Mucosa of stomach (tissue), 1 donor: ENCODE results near the gene PCOLCE2.

Experiments used
- H3K27me3 ChIP-seq: one replicate; pipeline ENCODE4 v1.7.0; 2013; ENCODE audit warnings: mild to moderate bottlenecking, low read length; ENCODE audit not compliant: control insufficient read depth, insufficient read depth
- H3K36me3 ChIP-seq: one replicate; pipeline ENCODE4 v1.7.0; 2013; ENCODE audit warnings: low read length; ENCODE audit not compliant: control insufficient read depth, insufficient read depth
- H3K4me1 ChIP-seq: one replicate; pipeline ENCODE4 v1.7.0; 2013; ENCODE audit warnings: mild to moderate bottlenecking, low read length; ENCODE audit not compliant: control insufficient read depth, insufficient read depth
- H3K4me3 ChIP-seq: one replicate; pipeline ENCODE4 v1.7.0; 2013; ENCODE audit warnings: low read length
- H3K9ac ChIP-seq: one replicate; pipeline ENCODE4 v1.7.0; 2013; ENCODE audit warnings: mild to moderate bottlenecking, low read length, moderate library complexity
- H3K9me3 ChIP-seq: one replicate; pipeline ENCODE4 v1.7.0; 2013; ENCODE audit warnings: mild to moderate bottlenecking, low read length, moderate library complexity; ENCODE audit not compliant: control insufficient read depth
- donor health status: Pancreatic carcinoma.

The PCOLCE2 gene

DNA sequence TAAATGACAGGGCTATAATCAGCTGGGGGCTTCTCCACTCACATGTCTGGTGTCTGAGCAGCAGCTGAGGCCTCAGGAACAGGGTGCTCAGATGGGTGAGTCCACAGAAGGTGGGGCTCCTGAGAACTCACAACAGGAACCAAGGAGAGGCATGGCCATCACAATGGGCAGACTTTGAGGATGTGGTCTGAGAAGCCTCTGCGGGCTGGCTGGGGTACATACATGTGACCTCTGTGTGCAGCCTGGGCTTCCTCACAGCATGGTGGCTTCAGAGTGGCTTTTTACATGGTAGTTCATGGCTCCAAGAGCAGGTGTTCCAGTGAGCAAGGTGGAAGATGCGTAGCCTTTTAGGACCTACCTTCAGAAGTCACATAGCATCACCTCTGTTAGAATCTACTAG lies 106.3 kb downstream of the PCOLCE2 start:
- Histone ChIP-seq H3K9ac (no peak overlapping the region), H3K4me1 (no peaks in the 10 kb centered on the region), H3K36me3 (no peaks in the 10 kb centered on the region), H3K4me3 (no peak overlapping the region), H3K27me3 (no peaks in the 10 kb centered on the region), H3K9me3 (no peaks in the 10 kb centered on the region)

DNA sequence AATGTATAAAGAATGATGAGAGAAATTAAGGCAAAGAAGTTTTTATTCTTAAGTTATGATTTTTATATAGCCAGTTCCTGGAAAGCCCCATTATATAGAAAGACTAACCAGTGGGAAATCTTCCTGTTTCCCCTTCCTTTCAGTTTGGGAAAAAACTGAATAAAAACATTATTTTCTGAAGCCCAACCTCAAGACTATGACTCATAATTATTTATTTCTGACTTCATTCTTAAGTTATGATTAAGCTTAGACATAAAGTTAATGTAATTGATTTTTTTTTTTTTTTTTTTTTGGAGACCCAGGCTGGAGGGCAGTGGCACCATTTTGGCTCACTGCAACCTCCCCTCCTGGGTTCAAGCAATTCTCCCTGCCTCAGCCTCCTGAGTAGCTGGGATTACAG lies 109.3 kb downstream of the PCOLCE2 start:
- H3K27me3 ChIP-seq: no peaks in the 10 kb centered on the region
- H3K36me3 ChIP-seq: no peaks in the 10 kb centered on the region
- no peak overlapping the region for H3K4me3 ChIP-seq
- H3K9me3 ChIP-seq: no peaks in the 10 kb centered on the region
- no peak overlapping the region for H3K9ac ChIP-seq
- no peaks in the 10 kb centered on the region for H3K4me1 ChIP-seq

DNA sequence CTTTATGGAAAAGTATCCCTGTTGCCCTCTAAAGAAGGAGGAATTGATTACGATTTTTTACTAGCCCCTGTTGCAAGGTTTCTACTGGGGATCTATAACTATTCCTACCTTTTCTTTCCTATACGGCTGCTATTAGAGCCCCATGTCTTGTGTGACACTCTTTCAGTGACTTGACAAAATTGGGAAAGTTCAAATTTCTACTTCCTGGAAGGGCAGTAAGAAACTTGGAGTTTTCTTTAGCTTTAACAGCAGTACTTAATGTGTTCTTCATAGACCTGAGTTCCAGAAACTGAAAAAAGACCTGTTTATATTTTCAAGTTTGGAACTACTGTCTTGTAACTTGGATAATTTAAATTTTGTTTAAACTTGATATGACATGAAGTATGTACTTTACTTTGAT lies 110.3 kb downstream of the PCOLCE2 start:
- Histone ChIP-seq H3K4me1 (no peaks in the 10 kb centered on the region), H3K27me3 (no peaks in the 10 kb centered on the region), H3K9ac (no peak overlapping the region), H3K36me3 (no peaks in the 10 kb centered on the region), H3K4me3 (no peak overlapping the region), H3K9me3 (no peaks in the 10 kb centered on the region)

DNA sequence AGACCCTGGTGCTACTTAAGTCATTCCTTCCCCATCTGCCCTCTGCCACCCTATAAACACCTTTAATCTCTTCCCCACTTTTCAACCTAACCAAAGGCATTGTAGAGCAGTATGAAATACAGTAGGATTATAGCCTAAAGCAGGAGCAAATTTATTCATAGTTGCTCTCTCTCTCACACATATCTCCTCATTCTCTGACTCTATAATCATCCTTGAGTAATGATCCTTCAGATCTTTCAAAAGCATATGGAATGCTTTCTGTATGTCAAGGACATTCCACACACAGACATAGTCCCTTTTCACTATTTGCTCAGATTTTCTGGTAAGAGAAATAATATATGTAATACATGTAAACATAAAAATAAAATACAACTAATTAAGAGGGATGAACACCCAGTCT lies 111.0 kb downstream of the PCOLCE2 start:
- no peak overlapping the region for H3K9ac ChIP-seq
- H3K4me3 ChIP-seq: no peak overlapping the region
- no peaks in the 10 kb centered on the region for H3K9me3 ChIP-seq
- no peaks in the 10 kb centered on the region for H3K36me3 ChIP-seq
- no peaks in the 10 kb centered on the region for H3K4me1 ChIP-seq
- H3K27me3 ChIP-seq: no peaks in the 10 kb centered on the region

DNA sequence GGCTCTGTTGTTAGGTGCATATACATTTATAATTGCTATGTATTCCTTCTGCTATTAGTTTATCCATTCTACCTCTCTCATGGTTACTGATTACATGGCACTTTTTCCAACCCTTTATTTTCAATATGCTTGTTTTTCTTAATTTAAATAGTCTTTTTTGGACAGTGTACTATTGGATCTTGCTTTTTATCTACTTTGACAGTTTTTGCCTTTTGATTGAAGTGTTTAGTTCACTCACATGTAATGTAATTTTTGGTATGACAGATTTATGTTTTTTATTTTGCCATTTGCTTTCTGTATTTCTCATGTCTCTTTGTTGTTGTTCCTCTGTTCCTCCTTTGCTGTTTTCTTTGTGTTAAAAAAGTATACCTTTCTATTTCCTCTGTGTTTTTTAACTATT lies 120.5 kb downstream of the PCOLCE2 start:
- Histone ChIP-seq H3K4me3 (no peak overlapping the region), H3K27me3 (no peaks in the 10 kb centered on the region), H3K36me3 (no peaks in the 10 kb centered on the region), H3K9me3 (no peaks in the 10 kb centered on the region), H3K4me1 (no peaks in the 10 kb centered on the region), H3K9ac (no peak overlapping the region)
